ENCODE measurements around the gene LILRA5.
"Not testable (repeated sequence)": the region's sequence is repeated elsewhere in the genome, so short reads cannot be mapped to it uniquely, and the experiment has no call there.

- not testable (repeated sequence) for TF ChIP-seq POLR2A (IDR thresholded peaks at IDR 0.05; ENCODE audit: low read depth, low read length); TAF1 (IDR thresholded peaks at IDR 0.05; ENCODE audit: borderline replicate concordance, low read depth, low read length)
Observed at GRCh38 chr19:54278056-54278455, 34.9 kb downstream of the LILRA5 start.
